Prostate gland (tissue), 2 donors: Measurements from ENCODE around the gene STEAP3.

Experiments
- POLR2A ChIP-seq: fragments of 450-650 bp; IDR thresholded peaks from one replicate; pipeline ENCODE4 v1.6.1; 2016; ENCODE audit warnings: antibody characterized with exemption, mild to moderate bottlenecking
- TF ChIP-seq, protein P1 (sequence below), 4 experiments: fragments of 200-600 bp in 2 of 4; fragments of 450-650 bp in 2 of 4; sonication (generic) in 2 of 4; IDR thresholded peaks; 1 replicate in 3 of 4; 2 replicates in 1 of 4; pipeline ENCODE4 v1.5.1; 2016 to 2019; ENCODE audit warnings: antibody characterized with exemption in 4 of 4, mild to moderate bottlenecking in 2 of 4, moderate library complexity in 2 of 4

DNA sequence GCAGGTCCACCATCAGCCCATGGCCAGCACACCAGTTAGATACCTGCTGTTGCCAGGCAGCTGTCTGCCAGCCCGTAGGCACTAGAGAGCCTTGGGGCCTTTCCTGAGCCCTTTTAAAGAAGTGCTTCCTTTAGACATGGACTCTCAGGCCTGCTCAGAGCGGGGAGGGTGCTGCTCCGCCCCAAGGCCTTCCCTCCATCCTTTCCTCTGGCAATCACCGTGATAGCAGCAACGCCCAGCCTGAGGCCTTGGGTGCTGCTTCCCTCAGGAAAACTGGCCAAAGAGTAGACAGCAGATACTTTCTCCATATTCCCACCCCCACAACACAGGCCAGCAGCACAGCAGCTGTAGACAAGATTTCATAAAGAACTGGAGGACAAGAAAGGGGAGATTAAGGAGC lies 42.7 kb upstream of the STEAP3 start:
- TF ChIP-seq, protein P1, sequence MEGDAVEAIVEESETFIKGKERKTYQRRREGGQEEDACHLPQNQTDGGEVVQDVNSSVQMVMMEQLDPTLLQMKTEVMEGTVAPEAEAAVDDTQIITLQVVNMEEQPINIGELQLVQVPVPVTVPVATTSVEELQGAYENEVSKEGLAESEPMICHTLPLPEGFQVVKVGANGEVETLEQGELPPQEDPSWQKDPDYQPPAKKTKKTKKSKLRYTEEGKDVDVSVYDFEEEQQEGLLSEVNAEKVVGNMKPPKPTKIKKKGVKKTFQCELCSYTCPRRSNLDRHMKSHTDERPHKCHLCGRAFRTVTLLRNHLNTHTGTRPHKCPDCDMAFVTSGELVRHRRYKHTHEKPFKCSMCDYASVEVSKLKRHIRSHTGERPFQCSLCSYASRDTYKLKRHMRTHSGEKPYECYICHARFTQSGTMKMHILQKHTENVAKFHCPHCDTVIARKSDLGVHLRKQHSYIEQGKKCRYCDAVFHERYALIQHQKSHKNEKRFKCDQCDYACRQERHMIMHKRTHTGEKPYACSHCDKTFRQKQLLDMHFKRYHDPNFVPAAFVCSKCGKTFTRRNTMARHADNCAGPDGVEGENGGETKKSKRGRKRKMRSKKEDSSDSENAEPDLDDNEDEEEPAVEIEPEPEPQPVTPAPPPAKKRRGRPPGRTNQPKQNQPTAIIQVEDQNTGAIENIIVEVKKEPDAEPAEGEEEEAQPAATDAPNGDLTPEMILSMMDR (IDR thresholded peaks at IDR 0.05), result no peak
- TF ChIP-seq POLR2A, result no peak
